Naive thymus-derived CD4-positive, alpha-beta T cell (primary cell): ENCODE data around the gene SLIT2. TPM values are rescaled to one million over a fixed set of nuclear protein-coding genes. Genes with fewer than 3 reads are reported as not detected.
A peak's percentile ranks its signal among the peaks of the same experiment; 100 is the strongest.

Experiments used
- ATAC-seq: fragments of 150-1000 bp; cut with Tn5 transposase; 2 replicates; pipeline ENCODE4 v1.10.0; 2021; ENCODE audit warnings: mild to moderate bottlenecking, moderate library complexity
- CTCF ChIA-PET: fragments of 350-600 bp; sonication (Branson Sonifier 250); formaldehyde crosslinking; loops from one replicate; lab custom pipeline; 2021; ENCODE audit warnings: antibody characterized with exemption; lab: Charles Lee
- POLR2A ChIA-PET: fragments of 350-600 bp; sonication (Branson Sonifier 250); formaldehyde crosslinking; loops from one replicate; lab custom pipeline; 2021; ENCODE audit warnings: antibody characterized with exemption, inconsistent platforms; lab: Charles Lee
- DNase-seq, 9 donors: peaks; one replicate each; pipeline versions ENCODE4 v3.0.0 to v3.0.0-alpha.2; 2020 to 2022; ENCODE audit warnings: mixed read lengths in 1 of 9
- H3K27ac ChIP-seq: one replicate; pipeline ENCODE4 v1.7.0; 2013; ENCODE audit warnings: mild to moderate bottlenecking, low read depth, low read length, moderate library complexity
- H3K27me3 ChIP-seq, 2 donors: one replicate each; pipeline ENCODE4 v1.7.0; 2013; ENCODE audit warnings: low read length in 2 of 2, mild to moderate bottlenecking in 2 of 2, moderate library complexity in 2 of 2; ENCODE audit not compliant: control insufficient read depth in 2 of 2, insufficient read depth in 2 of 2
- H3K36me3 ChIP-seq, 3 experiments: 1 replicate in 2 of 3; 2 replicates in 1 of 3; pipeline ENCODE4 v1.7.0; 2013; ENCODE audit warnings: low read length in 3 of 3, mild to moderate bottlenecking in 3 of 3, moderate library complexity in 1 of 3; ENCODE audit not compliant: insufficient read depth in 3 of 3, control insufficient read depth in 2 of 3
- H3K4me1 ChIP-seq, 2 donors: one replicate each; pipeline ENCODE4 v1.7.0; 2013; ENCODE audit warnings: low read length in 2 of 2, mild to moderate bottlenecking in 2 of 2, moderate library complexity in 1 of 2; ENCODE audit not compliant: control insufficient read depth in 2 of 2, insufficient read depth in 2 of 2
- H3K4me3 ChIP-seq: 2 replicates; pipeline ENCODE4 v1.7.0; 2013; ENCODE audit warnings: mild to moderate bottlenecking, low read length
- H3K9me3 ChIP-seq, 3 experiments: 1 replicate in 2 of 3; 2 replicates in 1 of 3; pipeline ENCODE4 v1.7.0; 2013; ENCODE audit warnings: low read length in 3 of 3; ENCODE audit not compliant: control insufficient read depth in 2 of 3
- H3K27ac Mint-ChIP-seq, 9 donors: one replicate each; pipeline ENCODE4 v1.8.0; 2020 to 2022; ENCODE audit warnings: mixed read lengths in 9 of 9, mild to moderate bottlenecking in 8 of 9, moderate library complexity in 5 of 9, inconsistent platforms in 2 of 9
- H3K27me3 Mint-ChIP-seq, 5 donors: one replicate each; pipeline ENCODE4 v1.8.0; 2021 to 2022; ENCODE audit warnings: mixed read lengths in 5 of 5, mild to moderate bottlenecking in 1 of 5
- H3K36me3 Mint-ChIP-seq, 5 donors: one replicate each; pipeline ENCODE4 v1.8.0; 2020 to 2022; ENCODE audit warnings: mixed read lengths in 5 of 5, mild to moderate bottlenecking in 3 of 5, inconsistent platforms in 1 of 5
- H3K4me1 Mint-ChIP-seq, 7 donors: one replicate each; pipeline ENCODE4 v1.8.0; 2020 to 2022; ENCODE audit warnings: mixed read lengths in 7 of 7, mild to moderate bottlenecking in 3 of 7, inconsistent platforms in 1 of 7
- H3K4me3 Mint-ChIP-seq, 10 donors: one replicate each; pipeline ENCODE4 v1.8.0; 2020 to 2022; ENCODE audit warnings: mild to moderate bottlenecking in 10 of 10, mixed read lengths in 10 of 10, moderate library complexity in 6 of 10, inconsistent platforms in 2 of 10
- H3K9me3 Mint-ChIP-seq, 11 donors: one replicate each; pipeline ENCODE4 v1.8.0; 2020 to 2022; ENCODE audit warnings: mixed read lengths in 11 of 11, mild to moderate bottlenecking in 4 of 11, inconsistent platforms in 1 of 11, moderate library complexity in 1 of 11
- intact Hi-C, 2 donors: fragments of 100-400 bp; cut with micrococcal nuclease; formaldehyde crosslinking; loops; one replicate each; pipeline ENCODE4 v1.15.1; 2023
- polyA plus RNA-seq, 2 donors: library from polyadenylated mRNA; unstranded; fragments of 300-500 nt; fragmentation: Illumina TruSeq; gene quantifications; one replicate each; pipeline ENCODE4 v1.2.3, GENCODE V29; 2021
- total RNA-seq, 6 experiments: library from RNA in 5 of 6; stranded (reverse) in 5 of 6; gene quantifications; 1 replicate in 5 of 6; 2 replicates in 1 of 6; pipeline ENCODE4 v1.2.3 and lab custom pipeline; 2021 to 2026

Gene SLIT2
- total and polyA plus RNA-seq, 7 experiments from 2014 or later: not detected

- Histone ChIP-seq H3K27me3 (peaks cover 0 to 3% of the 10 kb centered on the region in 2 donors), H3K4me1 (no peaks in the 10 kb centered on the region), H3K36me3 (no peaks in the 10 kb centered on the region), H3K9me3 (no peaks in the 10 kb centered on the region), H3K27ac (no peak overlapping the region), H3K4me3 (no peak overlapping the region)
- intact Hi-C loops: no loop called here
- peak overlapping the region in 3 of 10 donors; percentile 17 to 71 (median 42) for H3K4me3 Mint-ChIP-seq
- peaks cover 0 to 10% (median 3%) of the 10 kb centered on the region in 5 donors for H3K36me3 Mint-ChIP-seq
- peaks cover 40 to 49% (median 48%) of the 10 kb centered on the region in 5 donors for H3K27me3 Mint-ChIP-seq
- DNase-seq: no peak
- peaks cover 0 to 10% (median 2%) of the 10 kb centered on the region in 11 donors for H3K9me3 Mint-ChIP-seq
- no peak overlapping the region for H3K27ac Mint-ChIP-seq
- ChIA-PET POLR2A (no interaction called here), CTCF (no interaction called here)
- H3K4me1 Mint-ChIP-seq: peaks cover 0 to 16% (median 14%) of the 10 kb centered on the region in 7 donors
- ATAC-seq: no peak
Measured at GRCh38 chr4:20254511-20255250, 3.0 kb downstream of the SLIT2 start.

DNA sequence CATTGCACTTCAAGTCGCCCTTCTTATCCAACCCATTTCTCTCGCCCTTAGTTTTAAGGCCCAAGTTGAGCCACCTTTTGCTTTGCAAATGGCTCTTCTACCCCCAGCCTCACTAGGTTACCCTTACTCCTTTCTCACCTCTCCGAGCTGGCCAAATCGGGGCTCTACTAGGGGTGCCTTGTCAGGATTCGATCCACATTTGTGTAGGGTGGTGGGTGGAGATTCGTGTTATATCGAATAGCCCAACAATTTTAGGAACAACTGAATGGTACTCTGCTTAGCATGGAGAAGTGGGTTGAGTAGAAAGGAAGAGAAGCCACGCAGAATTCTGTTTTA, 3.5 kb downstream of the SLIT2 start:
- Histone ChIP-seq H3K27ac (no peak overlapping the region), H3K27me3 (peaks cover 0 to 3% of the 10 kb centered on the region in 2 donors), H3K9me3 (no peaks in the 10 kb centered on the region), H3K4me3 (no peak overlapping the region), H3K4me1 (no peaks in the 10 kb centered on the region), H3K36me3 (no peaks in the 10 kb centered on the region)
- Mint-ChIP-seq H3K4me3 (peak overlapping the region in 3 of 10 donors; percentile 13 to 42 (median 17)), H3K27ac (peak overlapping the region in 2 of 9 donors; percentile 38 to 74), H3K9me3 (peaks cover 0 to 10% (median 2%) of the 10 kb centered on the region in 11 donors), H3K27me3 (peaks cover 39 to 48% (median 46%) of the 10 kb centered on the region in 5 donors), H3K36me3 (peaks cover 0 to 10% (median 3%) of the 10 kb centered on the region in 5 donors), H3K4me1 (peaks cover 0 to 16% (median 14%) of the 10 kb centered on the region in 7 donors)
- ChIA-PET POLR2A (no interaction called here), CTCF (no interaction called here)
- DNase-seq (no peak), ATAC-seq (no peak)
- intact Hi-C loops: no loop called here

DNA sequence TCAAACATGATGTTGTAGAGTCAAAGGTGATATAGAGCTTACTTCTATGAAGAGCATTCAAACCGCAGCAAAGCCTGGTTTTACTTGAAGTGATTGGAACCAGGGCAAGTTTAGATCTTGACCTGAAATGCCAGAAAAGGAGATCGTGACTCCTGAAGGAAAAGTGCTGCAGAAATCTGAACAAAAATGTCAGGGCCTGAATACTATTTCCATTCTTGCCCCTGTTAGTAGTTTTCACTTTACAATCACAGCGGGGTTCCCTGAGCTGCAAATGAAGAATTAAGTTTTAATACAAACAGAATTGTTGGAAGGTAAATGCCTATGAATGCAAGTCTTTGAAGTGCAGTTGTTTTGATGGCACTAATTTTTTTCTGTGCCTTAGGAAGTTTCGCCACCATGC, 4.1 kb downstream of the SLIT2 start:
- Mint-ChIP-seq H3K36me3 (peaks cover 0 to 4% (median 3%) of the 10 kb centered on the region in 5 donors), H3K9me3 (peaks cover 0 to 7% (median 2%) of the 10 kb centered on the region in 11 donors), H3K27ac (no peak overlapping the region), H3K27me3 (peaks cover 33 to 45% (median 40%) of the 10 kb centered on the region in 5 donors), H3K4me1 (peaks cover 0 to 15% (median 10%) of the 10 kb centered on the region in 7 donors), H3K4me3 (no peak overlapping the region)
- DNase-seq: no peak
- H3K4me3 ChIP-seq: no peak overlapping the region
- ChIA-PET POLR2A (no interaction called here), CTCF (no interaction called here)
- peaks cover 0 to 3% of the 10 kb centered on the region in 2 donors for H3K27me3 ChIP-seq
- no peaks in the 10 kb centered on the region for H3K9me3 ChIP-seq
- no peak for ATAC-seq
- H3K27ac ChIP-seq: no peak overlapping the region
- H3K36me3 ChIP-seq: no peaks in the 10 kb centered on the region
- intact Hi-C loops: no loop called here
- H3K4me1 ChIP-seq: no peaks in the 10 kb centered on the region

GRCh38 chr4:20256381-20256881, 4.7 kb downstream of the SLIT2 start:
- Histone ChIP-seq H3K36me3 (no peaks in the 10 kb centered on the region), H3K27me3 (peaks cover 0 to 3% of the 10 kb centered on the region in 2 donors), H3K9me3 (no peaks in the 10 kb centered on the region), H3K4me1 (no peaks in the 10 kb centered on the region), H3K27ac (no peak overlapping the region), H3K4me3 (no peak overlapping the region)
- DNase-seq (no peak), ATAC-seq (no peak)
- H3K9me3 Mint-ChIP-seq: peaks cover 0 to 6% (median 0%) of the 10 kb centered on the region in 11 donors
- intact Hi-C loops: no loop called here
- peaks cover 27 to 39% (median 34%) of the 10 kb centered on the region in 5 donors for H3K27me3 Mint-ChIP-seq
- ChIA-PET CTCF (no interaction called here), POLR2A (no interaction called here)
- H3K27ac Mint-ChIP-seq: no peak overlapping the region
- peaks cover 0 to 3% (median 0%) of the 10 kb centered on the region in 5 donors for H3K36me3 Mint-ChIP-seq
- no peak overlapping the region for H3K4me3 Mint-ChIP-seq
- peaks cover 0 to 9% (median 5%) of the 10 kb centered on the region in 7 donors for H3K4me1 Mint-ChIP-seq

- H3K4me1 ChIP-seq: no peaks in the 10 kb centered on the region
- ChIA-PET POLR2A (no interaction called here), CTCF (no interaction called here)
- Mint-ChIP-seq H3K9me3 (peaks cover 0 to 6% (median 0%) of the 10 kb centered on the region in 11 donors), H3K4me1 (peaks cover 0 to 2% (median 0%) of the 10 kb centered on the region in 7 donors), H3K4me3 (no peak overlapping the region), H3K27me3 (peaks cover 13 to 26% (median 16%) of the 10 kb centered on the region in 5 donors), H3K36me3 (peaks cover 0 to 3% (median 0%) of the 10 kb centered on the region in 5 donors), H3K27ac (no peak overlapping the region)
- no peaks in the 10 kb centered on the region for H3K27me3 ChIP-seq
- DNase-seq: no peak
- H3K4me3 ChIP-seq: no peak overlapping the region
- no peak overlapping the region for H3K27ac ChIP-seq
- no peaks in the 10 kb centered on the region for H3K36me3 ChIP-seq
- intact Hi-C loops: no loop called here
- no peak for ATAC-seq
- H3K9me3 ChIP-seq: peaks cover 0 to 3% (median 0%) of the 10 kb centered on the region in 3 experiments
Measured at GRCh38 chr4:20259707-20260106, 8.0 kb downstream of the SLIT2 start.

GRCh38 chr4:20260821-20261220, 9.1 kb downstream of the SLIT2 start:
- Histone ChIP-seq H3K27me3 (no peaks in the 10 kb centered on the region), H3K9me3 (peaks cover 0 to 3% (median 0%) of the 10 kb centered on the region in 3 experiments), H3K27ac (no peak overlapping the region), H3K4me3 (no peak overlapping the region), H3K36me3 (no peaks in the 10 kb centered on the region), H3K4me1 (no peaks in the 10 kb centered on the region)
- no peak for ATAC-seq
- H3K27me3 Mint-ChIP-seq: peaks cover 3 to 15% (median 5%) of the 10 kb centered on the region in 5 donors
- CTCF ChIA-PET: no interaction called here
- no peaks in the 10 kb centered on the region for H3K4me1 Mint-ChIP-seq
- DNase-seq: no peak
- no peak overlapping the region for H3K4me3 Mint-ChIP-seq
- intact Hi-C loops: no loop called here
- H3K27ac Mint-ChIP-seq: no peak overlapping the region
- H3K9me3 Mint-ChIP-seq: peaks cover 0 to 6% (median 0%) of the 10 kb centered on the region in 11 donors
- POLR2A ChIA-PET: no interaction called here
- no peaks in the 10 kb centered on the region for H3K36me3 Mint-ChIP-seq
